ENCODE results near the gene RPS15. TPM values are rescaled to one million over a fixed set of nuclear protein-coding genes. Genes with fewer than 3 reads are reported as not detected.

RPS15 gene
- total RNA-seq, 1 experiment from 2014 or later = 1,696 TPM

GRCh38 chr19:1483131-1483978 lies 45.2 kb downstream of the RPS15 start:
- Histone ChIP-seq H3K4me3 (ENCODE audit: low read depth, low read length, poor library complexity, severe bottlenecking) (no peak overlapping the region), H3K27ac (ENCODE audit: low read depth, low read length, poor library complexity, severe bottlenecking) (no peak overlapping the region), H3K36me3 (ENCODE audit: insufficient read depth, low read length, poor library complexity, severe bottlenecking) (no peaks in the 10 kb centered on the region), H3K27me3 (replicated peaks; ENCODE audit: insufficient read depth, low read depth, low read length, poor library complexity) (no peaks in the 10 kb centered on the region), H3K9me3 (ENCODE audit: low read depth, low read length, poor library complexity, severe bottlenecking) (no peaks in the 10 kb centered on the region), H3K4me1 (ENCODE audit: insufficient read depth, low read length, poor library complexity, severe bottlenecking) (no peaks in the 10 kb centered on the region)
- BruUV-seq (replicated peaks) = no TSS peak
- CTCF ChIA-PET = no interaction called here
- intact Hi-C loops (cut with micrococcal nuclease; ENCODE audit: unreplicated experiment) = no loop called here
- DNase-seq (ENCODE audit: low spot score) = no peak
- POLR2A ChIA-PET (ENCODE audit: low non-redundant PET) = no interaction called here
- TF ChIP-seq EZH2 (IDR thresholded peaks at IDR 0.05; ENCODE audit: borderline replicate concordance, low read depth, low read length, poor library complexity, severe bottlenecking) = no peak
- TF ChIP-seq CTCF (conservative IDR thresholded peaks at IDR 0.05; ENCODE audit: low read depth, low read length) = no peak

- no peaks in the 10 kb centered on the region for H3K4me1 ChIP-seq (ENCODE audit: insufficient read depth, low read length, poor library complexity, severe bottlenecking)
- ChIA-PET CTCF (no interaction called here), POLR2A (ENCODE audit: low non-redundant PET) (no interaction called here)
- BruUV-seq (replicated peaks) = no TSS peak
- TF ChIP-seq EZH2 (IDR thresholded peaks at IDR 0.05; ENCODE audit: borderline replicate concordance, low read depth, low read length, poor library complexity, severe bottlenecking) (no peak), CTCF (conservative IDR thresholded peaks at IDR 0.05; ENCODE audit: low read depth, low read length) (no peak)
- no peaks in the 10 kb centered on the region for H3K9me3 ChIP-seq (ENCODE audit: low read depth, low read length, poor library complexity, severe bottlenecking)
- no peaks in the 10 kb centered on the region for H3K27me3 ChIP-seq (replicated peaks; ENCODE audit: insufficient read depth, low read depth, low read length, poor library complexity)
- intact Hi-C loops (cut with micrococcal nuclease; ENCODE audit: unreplicated experiment) = no loop called here
- H3K27ac ChIP-seq (ENCODE audit: low read depth, low read length, poor library complexity, severe bottlenecking) = no peak overlapping the region
- H3K4me3 ChIP-seq (ENCODE audit: low read depth, low read length, poor library complexity, severe bottlenecking) = no peak overlapping the region
- no peaks in the 10 kb centered on the region for H3K36me3 ChIP-seq (ENCODE audit: insufficient read depth, low read length, poor library complexity, severe bottlenecking)
- DNase-seq (ENCODE audit: low spot score) = no peak
These were observed 45.8 kb downstream of the RPS15 start for GRCh38 chr19:1483979-1484428.

GRCh38 chr19:1486720-1487575 lies 48.8 kb downstream of the RPS15 start:
- no peaks in the 10 kb centered on the region for H3K9me3 ChIP-seq (ENCODE audit: low read depth, low read length, poor library complexity, severe bottlenecking)
- ChIA-PET POLR2A (ENCODE audit: low non-redundant PET) (no interaction called here), CTCF (no interaction called here)
- intact Hi-C loops (cut with micrococcal nuclease; ENCODE audit: unreplicated experiment) = no loop called here
- no peak overlapping the region for H3K4me3 ChIP-seq (ENCODE audit: low read depth, low read length, poor library complexity, severe bottlenecking)
- TF ChIP-seq EZH2 (IDR thresholded peaks at IDR 0.05; ENCODE audit: borderline replicate concordance, low read depth, low read length, poor library complexity, severe bottlenecking) (no peak), CTCF (conservative IDR thresholded peaks at IDR 0.05; ENCODE audit: low read depth, low read length) (no peak)
- H3K27ac ChIP-seq (ENCODE audit: low read depth, low read length, poor library complexity, severe bottlenecking) = no peak overlapping the region
- no peak for DNase-seq (ENCODE audit: low spot score)
- BruUV-seq (replicated peaks) = no TSS peak
- no peaks in the 10 kb centered on the region for H3K27me3 ChIP-seq (replicated peaks; ENCODE audit: insufficient read depth, low read depth, low read length, poor library complexity)
- no peaks in the 10 kb centered on the region for H3K36me3 ChIP-seq (ENCODE audit: insufficient read depth, low read length, poor library complexity, severe bottlenecking)
- H3K4me1 ChIP-seq (ENCODE audit: insufficient read depth, low read length, poor library complexity, severe bottlenecking) = peaks cover 11% of the 10 kb centered on the region
